ENCODE measurements around the gene BPIFB4.
"Not testable (repeated sequence)": the region's sequence is repeated elsewhere in the genome, so short reads cannot be mapped to it uniquely, and the experiment has no call there.

Gene BPIFB4

DNA sequence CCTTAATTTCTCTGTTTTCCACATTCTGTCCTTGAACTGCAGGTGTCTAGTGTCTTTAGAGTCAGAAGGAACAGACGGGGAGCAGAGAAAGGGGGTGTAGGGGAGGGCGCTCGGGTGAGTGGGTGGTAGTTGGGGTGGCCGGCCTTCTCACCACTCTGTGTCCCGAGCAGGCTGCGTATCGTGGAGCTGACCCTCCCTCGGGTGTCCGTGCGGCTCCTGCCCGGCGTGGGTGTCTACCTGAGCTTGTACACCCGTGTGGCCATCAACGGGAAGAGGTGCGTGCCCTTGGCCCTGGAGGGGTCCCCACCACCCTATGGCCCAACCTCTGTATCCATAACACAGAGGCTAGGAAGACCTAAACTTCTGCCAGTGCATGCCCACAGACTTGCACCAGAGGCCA, 5.3 kb downstream of the BPIFB4 start:
- no peak for DNase-seq (ENCODE audit: low read depth in 1 of 2, low spot score in 1 of 2)

DNA sequence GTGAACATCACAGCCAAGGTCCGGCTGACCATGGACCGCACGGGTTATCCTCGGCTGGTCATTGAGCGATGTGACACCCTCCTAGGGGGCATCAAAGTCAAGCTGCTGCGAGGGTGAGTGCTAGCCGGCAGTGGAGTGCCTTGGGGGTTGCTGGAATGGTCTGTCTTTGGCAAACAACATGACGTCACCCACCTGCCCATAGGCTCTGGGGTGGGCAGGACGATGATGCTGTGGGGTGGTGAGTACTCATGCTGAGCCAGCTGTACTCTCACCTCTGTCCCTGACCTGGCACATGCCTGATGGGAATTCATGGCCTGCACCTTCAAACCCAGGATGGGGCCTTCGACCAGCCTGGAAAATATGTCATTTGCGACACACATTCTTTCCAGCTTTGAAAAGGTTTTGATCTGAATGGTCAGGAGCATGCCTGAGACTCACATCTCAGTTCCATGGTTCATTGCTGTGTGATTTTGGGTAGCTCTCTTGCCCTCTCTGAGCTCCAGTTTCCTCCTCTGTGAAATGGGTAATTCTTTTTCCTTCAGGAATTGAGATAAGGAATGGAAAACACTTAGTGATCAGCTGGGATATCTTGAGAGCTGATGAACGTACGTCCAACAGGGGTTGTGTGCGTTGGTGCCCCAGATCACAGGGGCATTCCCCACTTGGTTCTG, 6.7 kb downstream of the BPIFB4 start:
- no peak for DNase-seq (ENCODE audit: low read depth in 1 of 2, low spot score in 1 of 2)

DNA sequence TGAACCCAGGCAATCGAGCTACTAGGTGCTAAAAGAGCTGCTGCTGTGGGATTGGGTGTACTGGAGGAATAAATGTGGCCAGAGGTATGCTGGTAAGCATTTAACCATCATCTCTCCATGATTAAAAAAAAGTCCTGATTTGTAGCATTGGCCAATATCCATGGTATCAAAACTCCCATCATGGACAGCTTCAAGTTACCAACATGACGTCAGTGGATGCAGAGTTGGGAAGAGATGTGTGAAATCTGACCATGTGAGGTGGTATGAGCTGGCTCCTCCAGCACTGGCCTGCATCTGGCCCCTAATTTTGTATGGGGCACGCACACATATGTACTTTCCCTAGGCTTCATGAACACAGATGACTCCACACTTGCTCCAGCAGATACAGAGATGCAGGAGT, 11.7 kb downstream of the BPIFB4 start:
- no peak for DNase-seq (ENCODE audit: low read depth in 1 of 2, low spot score in 1 of 2)

DNA sequence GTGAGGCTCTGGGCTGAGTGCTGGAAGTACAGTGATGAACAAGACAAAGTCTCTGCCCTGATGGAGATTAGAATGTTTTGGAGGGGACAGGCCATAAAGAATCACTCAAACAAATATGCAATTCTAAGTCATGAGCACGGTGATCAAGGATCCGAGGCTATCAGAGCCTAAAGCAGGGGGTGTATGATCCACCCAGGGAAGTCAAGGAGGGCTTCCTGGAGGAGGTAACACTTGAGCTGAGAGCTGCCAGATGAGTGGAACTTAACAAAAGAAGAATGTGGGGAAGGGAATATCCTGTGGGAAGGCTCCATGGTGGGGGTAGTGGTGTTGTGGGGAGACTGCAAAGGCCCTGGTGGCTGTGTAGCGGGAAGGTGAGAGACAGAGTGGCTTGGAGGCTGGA, 12.2 kb downstream of the BPIFB4 start:
- DNase-seq (ENCODE audit: low read depth in 1 of 2, low spot score in 1 of 2), result no peak

DNA sequence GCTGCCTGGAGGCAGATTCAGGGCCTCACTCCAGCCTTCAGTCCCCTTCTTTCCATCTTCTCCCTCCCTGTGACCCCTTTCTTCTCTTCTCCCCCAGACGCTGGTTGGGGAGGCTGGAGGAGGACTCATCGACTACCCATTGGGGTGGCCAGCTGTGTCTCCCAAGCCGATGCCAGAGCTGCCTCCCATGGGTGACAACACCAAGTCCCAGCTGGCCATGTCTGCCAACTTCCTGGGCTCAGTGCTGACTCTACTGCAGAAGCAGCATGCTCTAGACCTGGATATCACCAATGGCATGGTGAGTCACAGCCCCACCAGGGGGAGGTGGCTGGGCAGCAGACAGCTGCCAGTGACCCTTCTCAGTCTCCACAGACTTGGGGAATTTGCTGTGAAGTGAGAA, 12.9 kb downstream of the BPIFB4 start:
- no peak for DNase-seq (ENCODE audit: low read depth in 1 of 2, low spot score in 1 of 2)

DNA sequence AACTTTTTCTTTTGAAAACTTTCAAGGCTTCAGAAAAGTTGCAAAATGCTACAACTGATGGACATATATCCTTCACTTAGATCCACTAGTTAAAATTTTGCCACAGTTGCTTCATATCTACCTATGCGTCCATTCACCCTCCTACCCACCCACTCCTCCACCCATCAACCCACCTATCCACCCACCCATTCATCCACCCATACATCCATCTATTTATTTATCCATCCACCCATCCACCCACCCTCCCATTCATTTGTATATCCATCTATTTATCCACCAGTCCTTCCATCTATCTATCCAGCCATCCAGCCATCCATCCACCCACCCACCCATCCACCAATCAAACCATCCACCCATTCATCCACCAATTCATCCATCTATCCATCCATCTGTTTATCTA, 13.6 kb downstream of the BPIFB4 start:
- DNase-seq (ENCODE audit: low read depth in 1 of 2, low spot score in 1 of 2), result no peak

DNA sequence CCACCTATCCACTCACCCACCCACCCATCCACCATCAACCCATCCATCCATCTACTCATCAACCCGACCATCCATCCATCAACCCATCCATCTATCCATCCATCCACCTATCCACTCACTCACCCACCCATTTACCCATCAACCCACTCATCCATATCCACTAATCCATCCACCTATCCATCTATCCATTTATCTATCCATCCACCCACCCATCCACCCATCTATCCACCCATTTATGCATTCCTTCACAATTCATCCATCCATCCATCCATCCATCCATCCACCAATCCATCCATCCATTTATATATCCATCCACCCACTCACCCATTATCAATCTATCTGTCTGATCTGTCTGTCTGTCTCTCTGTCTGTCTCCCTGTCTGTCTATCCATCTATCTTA, 14.1 kb downstream of the BPIFB4 start:
- no peak for DNase-seq (ENCODE audit: low read depth in 1 of 2, low spot score in 1 of 2)

DNA sequence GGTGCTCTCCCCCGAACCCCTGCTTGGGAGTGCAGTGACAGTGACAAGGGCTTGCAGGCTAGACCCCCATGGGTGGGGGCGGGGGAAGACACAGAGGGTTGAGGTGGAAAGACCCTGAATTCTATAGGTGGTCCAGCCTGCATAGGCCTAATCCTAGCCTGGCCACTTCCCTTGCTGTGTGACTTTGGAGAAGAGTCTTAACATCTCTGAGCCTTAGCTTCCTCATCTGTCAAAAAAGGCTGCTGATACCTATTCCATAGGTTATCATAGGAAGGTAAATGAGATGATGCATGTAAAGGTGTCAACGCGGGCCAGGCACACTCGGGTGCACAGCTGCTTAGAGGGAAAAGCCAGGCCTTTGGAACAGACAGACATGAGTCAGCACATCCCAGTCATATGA, 15.8 kb downstream of the BPIFB4 start:
- no peak for DNase-seq (ENCODE audit: low read depth in 1 of 2, low spot score in 1 of 2)

DNA sequence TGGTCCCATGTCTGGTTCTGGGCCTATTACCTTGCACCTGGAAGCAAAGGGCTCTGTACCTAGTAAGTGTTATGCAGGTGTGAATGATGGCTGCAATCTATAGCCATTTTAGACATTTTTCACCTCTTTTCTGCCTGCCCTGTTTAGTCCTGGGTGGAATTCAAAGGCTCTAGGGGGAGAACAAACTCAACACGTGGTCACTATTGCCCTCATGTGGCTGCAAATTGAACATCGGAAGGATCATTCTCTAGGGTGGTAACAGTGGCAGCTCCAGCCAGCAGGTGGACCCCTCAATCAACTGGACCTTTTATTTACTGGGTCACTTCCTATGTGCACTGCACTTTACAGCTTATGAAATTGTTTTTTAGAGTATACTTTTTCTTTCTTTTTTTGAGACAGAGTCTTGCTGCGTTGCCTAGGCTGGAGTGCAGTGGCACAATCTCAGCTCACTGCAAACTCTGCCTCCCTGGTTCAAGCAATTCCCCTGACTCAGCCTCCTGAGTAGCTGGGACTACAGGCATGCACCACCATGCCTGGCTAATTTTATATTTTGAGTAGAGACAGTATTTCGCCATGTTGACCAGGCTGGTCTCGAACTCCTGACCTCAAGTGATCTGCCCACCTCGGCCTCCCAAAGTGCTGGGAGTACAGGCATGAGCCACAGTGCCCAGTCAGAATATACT, 16.6 kb downstream of the BPIFB4 start:
- not testable (repeated sequence) for DNase-seq (ENCODE audit: low read depth in 1 of 2, low spot score in 1 of 2)

DNA sequence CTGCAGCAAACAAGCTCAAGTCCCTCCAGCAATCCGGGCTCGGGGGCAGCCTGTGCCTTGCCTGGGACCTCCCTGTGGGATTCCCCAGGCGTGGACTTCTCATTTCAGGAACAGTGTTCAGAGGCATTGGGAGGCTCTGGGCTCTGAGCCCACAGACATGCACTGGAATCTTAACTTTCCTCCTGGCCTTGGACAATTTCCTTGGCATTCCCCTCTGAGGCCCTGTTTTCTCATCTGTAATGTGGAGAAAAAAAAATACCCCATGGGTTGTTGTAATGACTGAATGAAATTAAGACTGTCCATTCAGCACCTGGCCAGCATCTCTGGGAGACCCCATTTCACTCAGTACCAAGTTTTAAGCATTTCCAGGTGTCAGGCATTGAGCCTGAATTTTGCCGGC, 17.6 kb downstream of the BPIFB4 start:
- no peak for DNase-seq (ENCODE audit: low read depth in 1 of 2, low spot score in 1 of 2)

DNA sequence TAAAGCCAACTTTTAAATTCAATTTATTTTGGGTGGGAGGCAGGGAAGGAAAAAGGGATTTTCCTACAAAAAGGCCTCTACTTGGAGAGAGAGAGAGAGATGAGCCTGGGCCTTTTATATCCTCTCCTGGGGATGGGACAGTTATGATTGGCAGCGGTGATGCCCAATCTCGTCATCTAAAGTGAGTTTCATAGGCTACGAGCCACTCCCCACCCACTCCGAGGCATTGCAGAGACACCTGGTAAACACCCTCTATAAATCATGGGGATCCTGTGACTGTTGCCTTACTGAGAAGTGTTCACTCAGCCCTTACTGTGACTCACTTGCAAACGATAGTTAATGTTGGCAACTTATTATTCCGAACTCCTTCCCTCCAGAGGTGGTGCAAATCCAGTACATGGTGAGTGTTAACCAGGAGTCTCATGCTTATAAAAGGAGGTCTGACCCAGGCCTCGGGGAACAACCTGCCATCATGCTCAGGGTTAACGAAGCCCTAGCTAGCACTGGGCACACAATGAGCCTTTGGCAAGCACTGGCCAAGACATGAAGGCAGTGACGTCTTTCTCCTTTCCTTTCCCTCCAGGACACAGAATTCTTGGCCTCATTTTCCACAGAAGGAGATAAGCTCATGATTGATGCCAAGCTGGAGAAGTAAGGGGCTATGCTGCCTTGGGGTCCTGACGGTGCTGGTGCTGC, 20.5 kb downstream of the BPIFB4 start:
- no peak for DNase-seq (ENCODE audit: low read depth in 1 of 2, low spot score in 1 of 2)

DNA sequence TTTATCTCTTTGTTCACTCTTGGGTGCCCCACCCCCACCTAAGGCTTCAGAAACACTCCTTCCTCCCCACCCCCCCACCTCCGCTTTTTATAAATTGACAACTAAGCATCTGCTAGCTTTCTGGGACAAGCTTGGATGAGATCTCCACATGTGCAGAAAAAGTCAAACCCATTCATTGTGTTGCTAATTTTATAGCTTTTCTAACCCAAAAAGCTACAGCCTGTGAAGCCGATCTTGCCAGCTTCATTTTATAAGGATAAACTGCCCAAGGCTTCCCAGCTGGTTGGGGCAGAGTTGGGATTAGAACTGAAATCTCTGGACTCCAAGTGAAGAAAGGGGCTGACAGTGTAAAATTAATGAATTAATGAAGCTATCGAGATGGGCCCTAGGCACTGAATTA, 24.1 kb downstream of the BPIFB4 start:
- no peak for DNase-seq (ENCODE audit: low read depth in 1 of 2, low spot score in 1 of 2)

DNA sequence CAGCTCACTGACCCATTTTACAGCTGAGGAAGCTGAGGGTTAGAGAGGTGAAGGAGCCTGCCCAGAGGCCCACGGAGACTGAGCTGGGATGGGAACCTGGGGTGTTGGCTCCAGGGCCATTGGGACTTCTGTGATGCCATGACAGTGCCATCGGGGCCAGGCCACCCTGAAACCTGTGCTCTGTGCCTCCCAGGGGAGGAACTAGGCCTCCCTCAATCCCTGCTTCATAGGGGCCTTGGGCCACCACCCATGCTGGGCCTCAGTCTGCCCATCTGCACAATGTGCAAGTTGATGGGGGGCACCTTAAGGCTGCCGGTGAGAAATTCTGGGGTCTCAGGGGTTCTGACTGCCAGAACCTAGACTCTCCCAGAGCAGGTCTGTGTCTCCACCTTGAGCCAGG, 24.9 kb downstream of the BPIFB4 start:
- DNase-seq (ENCODE audit: low read depth in 1 of 2, low spot score in 1 of 2), result no peak

DNA sequence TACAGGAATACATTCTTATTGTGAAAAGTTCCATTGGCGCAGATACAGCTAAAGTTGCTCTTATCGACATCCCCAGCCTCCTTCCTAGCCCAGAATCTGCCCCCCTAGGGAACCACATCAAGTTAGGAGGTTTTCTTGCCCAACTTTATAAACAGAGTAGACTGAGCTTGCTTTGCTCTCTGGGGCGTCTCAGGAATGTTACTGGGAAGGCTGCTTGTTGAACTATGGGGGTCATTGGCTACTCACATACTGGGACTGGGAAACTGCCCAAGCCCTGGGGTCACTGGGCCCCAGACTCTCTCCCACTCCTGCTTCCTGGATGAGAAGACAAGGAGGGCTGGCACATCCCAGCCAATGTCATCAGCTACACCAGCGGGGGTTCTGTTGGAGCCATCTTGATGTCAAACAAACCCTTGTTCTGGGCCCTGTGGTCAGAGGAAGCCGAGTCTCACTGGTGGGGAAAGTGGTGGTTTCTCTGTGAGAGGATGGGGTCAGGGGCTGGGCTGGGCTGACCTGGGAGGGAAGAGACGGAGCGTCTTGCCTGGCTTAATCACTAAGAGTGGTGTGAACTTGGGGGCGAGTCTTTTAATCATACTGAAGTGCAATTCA, 26.0 kb downstream of the BPIFB4 start:
- DNase-seq (ENCODE audit: low read depth in 1 of 2, low spot score in 1 of 2), result no peak

DNA sequence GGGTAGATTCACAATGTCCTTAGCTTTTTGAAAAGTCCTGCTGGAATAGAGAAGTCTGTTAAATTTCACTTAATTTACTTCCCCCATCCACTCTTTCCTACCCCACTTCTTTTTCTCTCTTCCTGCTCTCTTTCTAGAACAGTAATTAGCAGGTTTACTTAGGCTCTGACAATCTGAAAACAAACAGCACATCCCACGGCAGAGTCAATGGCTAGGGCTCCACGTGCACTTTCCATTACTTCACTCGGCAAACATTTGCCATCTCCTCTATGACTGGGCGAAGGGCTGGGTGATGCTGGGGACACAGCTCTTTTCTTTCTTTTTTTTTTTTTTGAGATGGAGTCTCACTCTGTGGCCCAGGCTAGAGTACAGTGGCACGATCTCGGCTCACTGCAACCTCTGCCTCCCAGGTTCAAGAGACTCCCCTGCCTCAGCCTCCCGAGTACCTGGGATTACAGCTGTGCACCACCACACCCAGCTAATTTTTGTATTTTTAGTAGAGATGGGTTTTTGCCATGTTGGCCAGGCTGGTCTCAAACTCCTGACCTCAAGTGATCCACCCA, 26.7 kb downstream of the BPIFB4 start:
- not testable (repeated sequence) for DNase-seq (ENCODE audit: low read depth in 1 of 2, low spot score in 1 of 2)

DNA sequence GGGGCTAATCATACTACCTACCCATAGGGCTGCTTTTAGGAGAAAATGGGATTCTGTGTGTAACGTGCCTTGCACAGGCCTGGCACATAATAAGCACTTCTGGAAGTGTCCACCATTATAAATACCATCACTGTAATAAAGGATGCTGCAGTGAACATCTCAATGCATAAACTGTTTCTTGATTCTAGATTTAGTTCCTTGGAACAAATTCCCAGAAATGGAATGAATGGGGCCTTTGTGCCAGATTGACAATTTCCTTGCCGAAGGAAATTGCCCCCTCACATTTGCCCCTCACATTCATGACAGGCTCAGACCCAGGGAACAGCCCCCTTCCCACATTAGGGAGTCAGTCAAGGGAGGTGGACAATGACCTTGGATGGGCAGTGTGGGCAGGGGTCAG, 29.2 kb downstream of the BPIFB4 start:
- no peak for DNase-seq (ENCODE audit: low read depth in 1 of 2, low spot score in 1 of 2)

DNA sequence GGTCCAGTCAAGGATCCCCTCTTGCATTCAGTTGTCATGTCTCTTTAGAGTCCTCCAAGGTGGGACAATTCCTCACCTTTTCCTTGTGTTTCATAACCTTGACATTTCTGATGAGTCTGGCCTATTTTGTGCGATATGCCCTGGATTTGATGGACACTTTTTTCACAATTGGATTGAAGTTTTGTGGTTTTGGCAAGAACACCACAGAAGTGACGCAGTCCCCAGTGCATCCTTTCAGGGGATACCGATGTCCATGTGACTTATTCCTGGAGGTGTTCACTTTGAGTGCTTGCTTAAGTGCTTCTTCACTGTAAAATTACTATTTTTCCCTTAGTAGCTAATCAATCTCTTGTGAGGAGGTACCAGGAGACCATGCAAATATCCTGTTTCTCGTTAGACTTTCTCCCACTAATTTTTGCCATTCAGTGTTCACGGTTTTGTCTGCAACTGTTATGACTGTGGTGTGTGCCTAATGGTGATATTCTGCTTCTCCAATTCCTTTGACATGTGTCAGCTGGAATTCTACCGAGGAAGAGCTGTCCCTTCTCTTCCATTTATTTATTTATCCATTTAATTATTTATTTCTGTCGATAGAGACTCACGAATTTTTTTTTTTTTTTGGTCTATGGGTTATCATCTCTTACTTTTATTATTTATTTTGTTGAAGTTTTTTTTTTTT, 30.8 kb downstream of the BPIFB4 start:
- DNase-seq (ENCODE audit: low read depth in 1 of 2, low spot score in 1 of 2), result no peak

DNA sequence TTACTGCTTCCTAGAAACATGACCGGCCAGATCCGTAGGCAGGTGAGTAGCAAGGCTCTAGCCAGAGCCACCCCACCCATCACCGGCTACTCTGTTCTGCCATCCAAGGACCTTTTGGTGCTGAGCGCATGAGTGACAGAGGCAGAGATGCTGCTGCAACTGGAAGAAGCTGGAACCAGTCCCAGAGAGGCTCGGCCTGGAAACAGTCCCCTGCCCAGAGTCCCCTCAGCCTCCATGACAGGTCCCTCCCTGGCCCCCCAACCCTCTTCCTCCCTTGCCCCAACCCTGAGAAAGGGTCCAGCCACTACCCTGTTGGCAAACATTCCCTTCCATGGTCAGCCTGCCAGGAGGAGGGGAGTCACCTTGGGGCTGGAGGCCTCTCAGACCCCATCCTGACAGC, 31.9 kb downstream of the BPIFB4 start:
- DNase-seq (ENCODE audit: low read depth in 1 of 2, low spot score in 1 of 2), result no peak

DNA sequence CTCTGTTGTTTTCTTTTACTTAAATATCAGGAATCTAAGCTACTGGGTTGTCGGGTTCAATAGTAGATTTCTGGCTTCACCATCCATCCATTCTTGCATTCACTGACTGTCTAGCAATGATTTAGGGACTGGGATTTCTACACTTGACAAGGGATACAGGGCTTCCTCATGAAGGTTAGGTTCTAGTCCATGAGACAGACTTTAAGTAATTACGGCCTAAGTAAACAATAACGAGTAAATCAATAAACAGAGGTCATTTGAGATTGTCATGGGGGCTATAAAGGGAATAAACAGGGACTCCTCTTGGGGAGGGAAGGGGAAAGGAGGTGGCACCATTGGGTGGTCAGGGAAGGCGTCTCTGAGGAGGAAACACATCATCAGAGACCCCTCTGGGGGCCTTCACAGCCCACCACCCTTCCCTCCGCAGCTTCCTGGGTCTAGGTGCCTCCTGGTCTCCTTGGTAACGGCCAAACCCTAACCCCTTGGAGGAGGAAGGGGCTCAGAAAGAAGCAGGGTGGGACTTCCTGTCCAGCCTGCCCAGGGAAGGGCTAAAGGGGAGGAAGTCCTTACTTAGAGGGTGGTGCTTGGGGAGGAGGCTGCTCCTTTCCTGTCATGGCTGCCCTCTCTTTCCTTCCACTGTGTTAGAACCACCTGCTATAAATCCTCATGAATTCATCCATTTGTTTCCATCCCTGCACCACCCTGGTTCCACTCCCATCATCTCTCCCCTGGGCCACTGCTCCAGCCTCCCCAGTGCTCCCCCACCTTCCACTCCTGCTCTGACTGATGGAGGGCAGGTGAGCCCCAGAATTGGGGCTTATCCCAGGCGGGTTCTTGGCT, 33.3 kb downstream of the BPIFB4 start:
- no peak for DNase-seq (ENCODE audit: low read depth in 1 of 2, low spot score in 1 of 2)

DNA sequence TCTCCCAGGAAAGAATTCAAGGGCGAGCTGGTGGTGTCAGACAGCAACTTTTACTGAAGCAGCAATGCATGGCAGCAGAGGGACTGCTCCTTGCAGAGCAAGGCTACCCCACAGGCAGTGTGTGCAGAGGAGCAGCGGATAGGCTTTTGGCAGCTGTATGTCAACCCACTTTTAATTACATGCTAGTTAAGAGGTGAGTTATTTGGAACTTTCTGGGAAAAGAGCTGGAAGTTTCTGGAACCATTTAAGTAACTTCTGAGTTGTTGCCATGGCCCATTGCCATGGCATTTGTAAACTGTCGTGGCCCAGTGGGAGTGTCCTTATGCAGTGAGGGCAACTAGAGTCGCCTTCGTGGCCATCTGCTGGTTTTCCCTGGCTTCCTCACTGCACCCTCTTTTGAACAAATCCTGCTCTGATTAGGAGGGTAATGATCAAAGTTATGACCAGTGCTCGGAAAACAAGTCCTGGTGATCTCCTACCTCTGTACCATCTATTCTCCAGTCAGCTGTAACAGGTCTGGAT, 34.0 kb downstream of the BPIFB4 start:
- DNase-seq (ENCODE audit: low read depth in 1 of 2, low spot score in 1 of 2), result no peak

All from activated T-helper 1 cell treated with anti-CD3 and anti-CD28 coated beads, Interleukin-2, amount 50 U/mL, for 16 hours (primary cell).